ENCODE data around the gene VWC2L. TPM values are rescaled to one million over a fixed set of nuclear protein-coding genes. Genes with fewer than 3 reads are reported as not detected.

The VWC2L gene
- total and polyA plus RNA-seq, 2 experiments from 2014 or later, result not detected

GRCh38 chr2:214601852-214602633 lies 191.2 kb downstream of the VWC2L start:
- H3K9me2 ChIP-seq (ENCODE audit: insufficient read depth), result no peaks in the 10 kb centered on the region

GRCh38 chr2:214604861-214605260 lies 194.0 kb downstream of the VWC2L start:
- Histone ChIP-seq H2AFZ (no peak overlapping the region), H3K4me2 (ENCODE audit: unreplicated experiment) (no peak overlapping the region), H3K9ac (no peak overlapping the region), H3K4me1 (ENCODE audit: insufficient read depth) (no peaks in the 10 kb centered on the region), H3K9me2 (ENCODE audit: insufficient read depth) (no peaks in the 10 kb centered on the region), H3K36me3 (ENCODE audit: low read depth) (no peaks in the 10 kb centered on the region), H3K9me3 (ENCODE audit: low read depth) (no peaks in the 10 kb centered on the region), H4K20me1 (ENCODE audit: insufficient read depth) (no peaks in the 10 kb centered on the region), H3K4me3 (no peak overlapping the region), H3K27me3 (replicated peaks; ENCODE audit: insufficient read depth) (no peaks in the 10 kb centered on the region; the same call in 1 of the 2 replicates), H3F3A (ENCODE audit: insufficient read depth) (no peaks in the 10 kb centered on the region), H3K79me2 (ENCODE audit: insufficient read depth) (no peaks in the 10 kb centered on the region), H3K27ac (no peak overlapping the region)
- DNase-seq, result peak; percentile 28
- WGBS, 2 experiments (ENCODE audit: low coverage in 1 of 2, low lambda C conversion rate in 2 of 2, missing lambda C conversion rate in 2 of 2), result 42 to 43% methylated on average over 5 of the region's 5 CpGs
- in situ Hi-C loops (cut with MboI), result no loop called here
- no peak for TF ChIP-seq EZH2phosphoT487 (IDR thresholded peaks at IDR 0.05; ENCODE audit: insufficient read depth, low read depth)
- no peak for TF ChIP-seq EZH2 (IDR thresholded peaks at IDR 0.05; ENCODE audit: insufficient read depth, poor library complexity, severe bottlenecking)

More at GRCh38 chr2:214601852-214602633, 191.2 kb downstream of the VWC2L start:
- Histone ChIP-seq H3K36me3 (ENCODE audit: low read depth) (no peaks in the 10 kb centered on the region), H3K4me2 (ENCODE audit: unreplicated experiment) (no peak overlapping the region), H4K20me1 (ENCODE audit: insufficient read depth) (no peaks in the 10 kb centered on the region), H3K27me3 (replicated peaks; ENCODE audit: insufficient read depth) (no peaks in the 10 kb centered on the region), H3K27ac (no peak overlapping the region), H3K9me3 (ENCODE audit: low read depth) (no peaks in the 10 kb centered on the region), H3K4me1 (ENCODE audit: insufficient read depth) (no peaks in the 10 kb centered on the region), H3F3A (ENCODE audit: insufficient read depth) (no peaks in the 10 kb centered on the region), H2AFZ (no peak overlapping the region), H3K4me3 (no peak overlapping the region), H3K79me2 (ENCODE audit: insufficient read depth) (no peaks in the 10 kb centered on the region), H3K9ac (no peak overlapping the region)
- in situ Hi-C loops (cut with MboI), result no loop called here
- no peak for DNase-seq
- TF ChIP-seq EZH2 (IDR thresholded peaks at IDR 0.05; ENCODE audit: insufficient read depth, poor library complexity, severe bottlenecking) (no peak), EZH2phosphoT487 (IDR thresholded peaks at IDR 0.05; ENCODE audit: insufficient read depth, low read depth) (no peak)
- WGBS, 2 experiments (ENCODE audit: low coverage in 1 of 2, low lambda C conversion rate in 2 of 2, missing lambda C conversion rate in 2 of 2), result 57 to 76% methylated on average over 2 of the region's 2 CpGs

- H3K4me2 ChIP-seq (ENCODE audit: unreplicated experiment), result no peak overlapping the region
- WGBS, 2 experiments (ENCODE audit: low coverage in 1 of 2, low lambda C conversion rate in 2 of 2, missing lambda C conversion rate in 2 of 2), result 62 to 63% methylated on average over 4 of the region's 4 CpGs
- no peaks in the 10 kb centered on the region for H3F3A ChIP-seq (ENCODE audit: insufficient read depth)
- no peak overlapping the region for H3K4me3 ChIP-seq
- H3K4me1 ChIP-seq (ENCODE audit: insufficient read depth), result no peaks in the 10 kb centered on the region
- in situ Hi-C loops (cut with MboI), result no loop called here
- no peaks in the 10 kb centered on the region for H3K9me3 ChIP-seq (ENCODE audit: low read depth)
- H3K9me2 ChIP-seq (ENCODE audit: insufficient read depth), result no peaks in the 10 kb centered on the region
- no peak for DNase-seq
- no peaks in the 10 kb centered on the region for H3K36me3 ChIP-seq (ENCODE audit: low read depth)
- H4K20me1 ChIP-seq (ENCODE audit: insufficient read depth), result no peaks in the 10 kb centered on the region
- no peaks in the 10 kb centered on the region; the same call in 1 of the 2 replicates for H3K27me3 ChIP-seq (replicated peaks; ENCODE audit: insufficient read depth)
- no peaks in the 10 kb centered on the region for H3K79me2 ChIP-seq (ENCODE audit: insufficient read depth)
- no peak overlapping the region for H2AFZ ChIP-seq
- TF ChIP-seq EZH2 (IDR thresholded peaks at IDR 0.05; ENCODE audit: insufficient read depth, poor library complexity, severe bottlenecking) (no peak), EZH2phosphoT487 (IDR thresholded peaks at IDR 0.05; ENCODE audit: insufficient read depth, low read depth) (no peak)
- no peak overlapping the region for H3K27ac ChIP-seq
- no peak overlapping the region for H3K9ac ChIP-seq
Measured at GRCh38 chr2:214607051-214607450, 196.2 kb downstream of the VWC2L start.

- Histone ChIP-seq H2AFZ (no peak overlapping the region), H3K79me2 (ENCODE audit: insufficient read depth) (no peaks in the 10 kb centered on the region), H3K4me3 (no peak overlapping the region), H3K27ac (no peak overlapping the region), H3K9me3 (ENCODE audit: low read depth) (no peaks in the 10 kb centered on the region), H3K9me2 (ENCODE audit: insufficient read depth) (no peaks in the 10 kb centered on the region), H3F3A (ENCODE audit: insufficient read depth) (no peaks in the 10 kb centered on the region), H3K9ac (no peak overlapping the region), H4K20me1 (ENCODE audit: insufficient read depth) (no peaks in the 10 kb centered on the region), H3K36me3 (ENCODE audit: low read depth) (no peaks in the 10 kb centered on the region), H3K27me3 (replicated peaks; ENCODE audit: insufficient read depth) (peaks cover 4% of the 10 kb centered on the region; the same call in 1 of the 2 replicates), H3K4me2 (ENCODE audit: unreplicated experiment) (no peak overlapping the region), H3K4me1 (ENCODE audit: insufficient read depth) (no peaks in the 10 kb centered on the region)
- in situ Hi-C loops (cut with MboI), result no loop called here
- WGBS, 2 experiments (ENCODE audit: low coverage in 1 of 2, low lambda C conversion rate in 2 of 2, missing lambda C conversion rate in 2 of 2), result 9 to 19% methylated on average over 1 of the region's 1 CpG
- no peak for TF ChIP-seq EZH2 (IDR thresholded peaks at IDR 0.05; ENCODE audit: insufficient read depth, poor library complexity, severe bottlenecking)
- TF ChIP-seq EZH2phosphoT487 (IDR thresholded peaks at IDR 0.05; ENCODE audit: insufficient read depth, low read depth), result no peak
- DNase-seq, result no peak
Measured at GRCh38 chr2:214611015-214611414, 200.2 kb downstream of the VWC2L start.
